HG03196 (cell line): ENCODE data around the gene CABCOCO1.
"Not testable (repeated sequence)": the region's sequence is repeated elsewhere in the genome, so short reads cannot be mapped to it uniquely, and the experiment has no call there.

ENCODE experiments used
- ATAC-seq: cut with Tn5 transposase; IDR thresholded peaks from one replicate; pipeline ENCODE4 v1.9.1; 2021; ENCODE audit not compliant: unreplicated experiment

The CABCOCO1 gene

GRCh38 chr10:61642150-61642571 is 20.6 kb upstream of the CABCOCO1 start:
- ATAC-seq = no peak

DNA sequence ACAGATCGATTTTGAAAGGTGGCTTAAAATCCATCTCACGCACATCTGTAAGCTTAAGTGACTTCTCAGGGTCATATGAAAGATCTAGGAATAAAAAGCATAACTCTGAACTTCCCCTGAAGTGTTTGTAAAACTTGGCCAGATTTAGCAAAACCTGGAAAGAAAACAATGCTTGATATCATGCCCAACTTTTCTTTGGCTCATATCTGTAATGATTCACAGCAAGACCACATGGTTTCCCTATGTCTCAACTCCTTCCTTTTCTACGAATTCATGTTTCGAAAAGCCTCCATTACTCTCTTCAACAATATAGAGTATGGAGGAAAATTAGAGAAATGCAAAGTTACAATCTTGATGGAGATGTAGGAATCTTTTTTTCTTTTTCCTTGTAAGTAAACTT is 20.1 kb upstream of the CABCOCO1 start:
- ATAC-seq = no peak

DNA sequence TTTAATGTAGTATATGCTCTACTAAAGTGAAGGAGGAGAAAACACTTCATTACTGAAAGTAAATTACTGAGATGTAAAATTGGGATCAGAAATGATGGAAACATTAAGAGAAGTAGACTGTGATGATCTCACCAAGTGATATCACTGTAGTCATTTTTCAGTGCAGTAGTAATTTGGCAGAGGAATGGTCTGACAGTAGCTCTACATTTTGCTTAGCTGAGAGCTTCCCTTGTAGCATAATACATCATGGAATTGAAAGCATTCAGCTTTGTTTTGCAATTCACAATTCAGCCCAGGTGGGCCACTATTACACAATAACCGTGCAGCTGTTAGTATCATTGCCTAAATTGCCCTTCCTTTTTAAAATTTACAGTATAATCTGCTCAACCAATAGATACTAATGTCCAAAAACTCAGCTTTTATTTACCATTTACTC is 19.4 kb upstream of the CABCOCO1 start:
- ATAC-seq = no peak

DNA sequence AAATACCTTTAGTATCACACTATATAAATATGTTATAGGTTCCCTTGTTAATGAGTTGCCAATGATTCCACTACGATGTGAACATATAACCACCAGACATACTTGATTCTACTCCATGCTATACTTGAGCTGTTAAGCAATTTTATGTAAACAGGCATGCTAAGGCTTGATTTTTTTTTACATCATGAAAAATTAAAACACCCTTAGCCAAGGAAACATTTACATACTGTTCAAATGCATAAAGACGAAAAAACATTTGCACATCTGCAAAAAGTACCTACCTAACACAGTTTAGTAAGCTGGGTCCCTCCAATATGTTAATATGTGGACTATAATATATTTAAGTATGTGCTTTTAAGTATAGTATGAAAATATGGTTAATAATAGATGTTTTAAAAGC is 9.0 kb upstream of the CABCOCO1 start:
- no peak for ATAC-seq

DNA sequence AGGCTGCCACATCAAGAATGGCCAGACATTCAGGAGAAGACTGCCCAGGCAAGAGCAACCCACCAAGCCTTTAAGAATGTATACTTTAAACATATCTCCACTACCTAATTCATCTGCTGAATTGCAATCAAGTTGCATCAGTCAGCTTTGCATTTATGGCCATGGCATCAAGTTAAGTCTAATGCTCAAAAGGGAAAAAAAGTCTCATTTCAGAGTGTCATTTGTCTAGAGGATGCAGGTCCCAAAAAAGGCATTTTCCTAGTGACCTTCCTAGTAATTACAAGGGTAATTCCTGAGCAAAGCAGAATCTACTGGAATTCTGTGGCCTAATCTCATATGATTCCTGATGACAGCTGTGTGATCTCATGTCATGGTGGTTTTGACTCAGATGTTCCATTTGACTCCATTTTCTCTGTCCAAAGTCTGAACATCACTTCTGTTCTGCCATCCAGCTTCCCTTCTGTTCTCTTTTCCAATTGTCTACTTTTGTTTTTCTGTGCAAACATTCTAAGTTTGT is 7.3 kb upstream of the CABCOCO1 start:
- no peak for ATAC-seq

GRCh38 chr10:61663466-61663865 is 737 bp downstream of the CABCOCO1 start:
- no peak for ATAC-seq

GRCh38 chr10:61664985-61665384 is 2.3 kb downstream of the CABCOCO1 start:
- no peak for ATAC-seq

GRCh38 chr10:61669161-61669725 is 6.5 kb downstream of the CABCOCO1 start:
- ATAC-seq = no peak

DNA sequence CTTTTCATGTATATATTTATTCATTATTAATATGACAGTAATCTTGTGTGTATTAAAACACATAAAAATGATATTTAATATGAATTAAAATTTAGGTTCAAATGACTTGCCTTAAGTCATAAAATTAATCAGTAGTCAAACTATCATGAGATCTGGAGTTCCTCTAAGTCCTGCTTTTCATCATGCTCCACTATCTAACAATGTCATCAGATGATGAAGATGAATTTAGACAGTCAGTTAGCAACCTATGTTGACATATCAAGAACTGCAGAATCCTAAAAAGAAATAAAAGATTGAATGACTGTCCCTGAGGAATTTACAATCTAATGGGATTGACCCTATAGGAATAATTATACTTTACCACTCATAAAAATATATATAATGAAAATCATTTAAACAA is 7.1 kb downstream of the CABCOCO1 start:
- ATAC-seq = no peak

GRCh38 chr10:61673360-61673759 is 10.6 kb downstream of the CABCOCO1 start:
- ATAC-seq = no peak

GRCh38 chr10:61682323-61682722 is 19.6 kb downstream of the CABCOCO1 start:
- ATAC-seq = no peak

DNA sequence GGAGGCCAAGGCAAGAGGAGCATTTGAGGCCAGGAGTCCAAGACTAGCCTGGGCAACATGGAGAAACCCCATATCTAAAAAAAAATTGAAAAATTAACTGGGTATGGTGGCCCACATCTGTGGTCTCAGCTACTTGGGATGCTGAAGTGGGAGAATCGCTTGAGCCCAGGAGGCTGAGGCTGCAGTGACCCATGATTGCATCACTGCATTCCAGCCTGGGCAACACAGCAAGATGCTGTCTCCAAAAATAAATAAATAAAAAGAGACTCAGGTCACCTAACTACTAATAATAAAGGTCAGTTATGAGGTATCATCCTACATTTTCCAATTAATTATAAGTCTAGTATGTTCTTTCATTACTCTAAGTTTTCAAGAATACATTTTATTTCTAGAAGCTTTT is 20.6 kb downstream of the CABCOCO1 start:
- no peak for ATAC-seq

GRCh38 chr10:61684894-61685507 is 22.3 kb downstream of the CABCOCO1 start:
- ATAC-seq = no peak

DNA sequence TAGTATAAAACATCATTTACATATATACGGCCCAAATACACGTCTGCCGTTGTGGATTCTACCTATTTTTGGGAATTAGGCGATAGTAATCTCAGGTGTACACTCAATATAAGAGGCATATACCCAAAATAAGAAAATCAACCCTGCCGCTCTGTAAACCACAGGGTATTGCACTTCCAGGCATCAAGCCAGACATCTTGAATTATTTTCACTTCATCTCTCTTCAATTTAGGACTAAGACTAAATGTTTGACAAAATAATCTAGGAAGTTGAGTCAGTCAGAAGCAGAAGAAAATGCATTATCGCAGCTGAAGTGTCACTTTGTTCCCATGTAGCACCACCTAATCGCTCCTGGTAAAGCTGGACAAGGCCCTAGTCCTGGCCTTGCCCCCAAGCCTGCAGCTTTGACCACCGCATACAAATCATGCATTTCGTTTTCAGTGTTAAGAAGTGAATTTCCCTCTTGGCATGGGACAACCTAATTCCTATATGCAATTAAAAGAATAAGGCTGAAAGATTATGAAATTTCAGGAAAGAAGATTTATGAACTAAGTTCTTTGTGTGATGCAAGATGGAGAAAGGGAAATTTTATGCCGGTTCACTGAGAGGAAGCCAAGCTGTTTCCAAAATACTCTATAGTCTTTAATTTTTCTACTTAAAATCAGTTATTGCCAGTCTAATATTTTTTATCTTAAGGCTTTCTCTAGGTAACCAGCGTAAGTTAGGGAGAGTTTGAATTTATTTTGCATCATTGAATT is 26.0 kb downstream of the CABCOCO1 start:
- ATAC-seq = no peak

GRCh38 chr10:61691667-61692066 is 28.9 kb downstream of the CABCOCO1 start:
- not testable (repeated sequence) for ATAC-seq

DNA sequence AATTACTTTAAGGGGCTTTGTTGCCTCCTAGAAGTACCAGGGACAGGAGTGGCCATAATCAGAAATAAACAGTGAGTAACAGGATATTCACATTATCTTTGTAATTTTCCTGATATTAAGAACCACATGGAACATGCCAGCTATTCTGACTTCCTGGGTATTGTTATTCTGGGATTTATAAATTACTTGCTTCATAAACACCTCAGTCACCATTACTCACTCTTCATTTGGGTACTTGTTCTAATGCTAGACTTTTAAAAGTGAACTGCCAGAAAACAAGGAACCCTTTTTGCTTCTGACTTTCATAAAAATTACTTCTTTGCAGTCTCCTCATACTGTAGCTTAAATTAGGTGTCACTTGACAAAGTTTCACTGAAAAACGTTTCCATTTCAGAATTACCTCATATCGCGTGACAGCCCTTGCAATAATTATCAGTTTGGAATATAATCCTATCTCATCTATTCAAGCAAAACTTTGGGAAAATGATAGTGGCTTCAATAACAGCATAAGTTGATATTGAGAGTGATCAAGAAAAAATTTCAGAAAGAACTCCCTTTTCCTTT is 29.8 kb downstream of the CABCOCO1 start:
- no peak for ATAC-seq

- no peak for ATAC-seq
These were observed 36.4 kb downstream of the CABCOCO1 start for GRCh38 chr10:61698968-61699655.

- ATAC-seq = no peak
These were observed 38.5 kb downstream of the CABCOCO1 start for GRCh38 chr10:61701055-61701705.

DNA sequence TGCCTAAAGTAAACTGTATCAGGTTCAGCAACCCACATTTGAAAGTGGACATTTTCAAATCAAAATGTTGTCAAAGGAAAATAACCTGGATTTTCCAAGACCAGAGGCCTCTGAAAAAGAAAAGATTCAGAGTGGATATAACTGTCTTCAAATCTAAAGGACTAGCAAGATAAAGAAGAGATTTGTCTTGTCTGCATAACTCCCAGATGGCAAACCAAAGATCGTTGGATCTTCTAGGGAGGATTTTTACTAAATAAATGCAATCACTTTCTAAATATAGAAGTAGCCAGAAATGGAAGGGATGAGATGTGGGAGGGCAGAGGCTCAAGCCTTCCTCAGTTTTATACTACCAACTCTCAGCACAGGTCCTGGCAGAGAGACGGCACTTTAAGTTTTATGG is 39.0 kb downstream of the CABCOCO1 start:
- no peak for ATAC-seq

GRCh38 chr10:61702584-61702983 is 39.9 kb downstream of the CABCOCO1 start:
- ATAC-seq = no peak
